Kidney (tissue), 14 donors: ENCODE data around the gene LDLRAD4. TPM values are rescaled to one million over a fixed set of nuclear protein-coding genes. Genes with fewer than 3 reads are reported as not detected.

Experiments used
- DNase-seq, 5 donors: peaks; one replicate each; pipeline ENCODE4 v3.0.0-alpha.2; 2013 to 2020
- FAIRE-seq: peaks from 2 replicates; lab custom pipeline; 2012; peaks lifted over from hg19 to GRCh38; lab: Jason Lieb, UNC
- H3K27ac ChIP-seq, 2 donors: one replicate each; pipeline ENCODE4 v1.7.0; 2013; ENCODE audit warnings: low read depth in 2 of 2, low read length in 2 of 2, inconsistent platforms in 1 of 2
- H3K27me3 ChIP-seq: one replicate; pipeline ENCODE4 v1.7.1; 2013; ENCODE audit warnings: low read length, inconsistent platforms; ENCODE audit not compliant: control insufficient read depth, insufficient read depth
- H3K36me3 ChIP-seq, 3 donors: one replicate each; pipeline versions ENCODE4 v1.7.0 to v1.7.1; 2013; ENCODE audit warnings: low read length in 3 of 3, control low read depth in 1 of 3, inconsistent platforms in 1 of 3; ENCODE audit not compliant: insufficient read depth in 3 of 3, control insufficient read depth in 2 of 3
- H3K4me1 ChIP-seq, 3 donors: one replicate each; pipeline versions ENCODE4 v1.7.0 to v1.7.1; 2013; ENCODE audit warnings: low read length in 3 of 3, inconsistent platforms in 1 of 3, low read depth in 1 of 3; ENCODE audit not compliant: control insufficient read depth in 2 of 3, insufficient read depth in 2 of 3
- H3K4me3 ChIP-seq, 3 donors: one replicate each; pipeline versions ENCODE4 v1.7.0 to v1.8.1; 2013; ENCODE audit warnings: low read length in 3 of 3, control low read depth in 1 of 3, inconsistent platforms in 1 of 3
- H3K9ac ChIP-seq, 3 donors: one replicate each; pipeline versions ENCODE4 v1.7.0 to v1.7.1; 2013; ENCODE audit warnings: low read length in 3 of 3, control low read depth in 1 of 3, inconsistent platforms in 1 of 3
- H3K9me3 ChIP-seq, 3 donors: one replicate each; pipeline versions ENCODE4 v1.7.0 to v1.7.1; 2013; ENCODE audit warnings: low read length in 3 of 3, control low read depth in 1 of 3, inconsistent platforms in 1 of 3; ENCODE audit not compliant: control insufficient read depth in 2 of 3, insufficient read depth in 1 of 3
- intact Hi-C: fragments of 100-400 bp; cut with DNase I; formaldehyde crosslinking; loops from one replicate; pipeline ENCODE4 v1.11.1; 2022
- polyA plus RNA-seq: library from polyadenylated mRNA; stranded (reverse); fragments of 350-450 nt; fragmentation: Illumina TruSeq; extraction: RNeasy Lipid Tissue Mini Kit (QIAGEN cat#74804); gene quantifications from one replicate; pipeline ENCODE4 v1.2.3, GENCODE V29; 2014; ENCODE audit warnings: low read depth, low replicate concordance; ENCODE audit not compliant: insufficient read depth
- total RNA-seq: library from RNA; stranded (reverse); fragmentation: NEBNext Ultra II Directional; extraction: Animal tissue kit (Norgen Biotek cat#: 25700); gene quantifications from one replicate; pipeline ENCODE4 v1.2.1, GENCODE V29; 2021
- TF ChIP-seq, protein P1 (sequence below): IDR thresholded peaks from 3 replicates; pipeline ENCODE4 v1.5.1; 2012; ENCODE audit warnings: mild to moderate bottlenecking, moderate library complexity, borderline replicate concordance; ENCODE audit not compliant: insufficient read depth; ENCODE audit errors: extremely low read depth
- donor health status: control.
- donor health status: control.
- donor health status: control.
- donor health status: control.
- donor health status: control.
- donor health status: DM: yes; HTN: yes; CAD: no.
- donor health status: Normal renal cell carcinoma (clear cell type).

The LDLRAD4 gene
- total and polyA plus RNA-seq, 2 donors from 2014 or later: 2.3 to 42.3 TPM

GRCh38 chr18:13243363-13243762 lies 24.8 kb downstream of the LDLRAD4 start:
- TF ChIP-seq, protein P1, sequence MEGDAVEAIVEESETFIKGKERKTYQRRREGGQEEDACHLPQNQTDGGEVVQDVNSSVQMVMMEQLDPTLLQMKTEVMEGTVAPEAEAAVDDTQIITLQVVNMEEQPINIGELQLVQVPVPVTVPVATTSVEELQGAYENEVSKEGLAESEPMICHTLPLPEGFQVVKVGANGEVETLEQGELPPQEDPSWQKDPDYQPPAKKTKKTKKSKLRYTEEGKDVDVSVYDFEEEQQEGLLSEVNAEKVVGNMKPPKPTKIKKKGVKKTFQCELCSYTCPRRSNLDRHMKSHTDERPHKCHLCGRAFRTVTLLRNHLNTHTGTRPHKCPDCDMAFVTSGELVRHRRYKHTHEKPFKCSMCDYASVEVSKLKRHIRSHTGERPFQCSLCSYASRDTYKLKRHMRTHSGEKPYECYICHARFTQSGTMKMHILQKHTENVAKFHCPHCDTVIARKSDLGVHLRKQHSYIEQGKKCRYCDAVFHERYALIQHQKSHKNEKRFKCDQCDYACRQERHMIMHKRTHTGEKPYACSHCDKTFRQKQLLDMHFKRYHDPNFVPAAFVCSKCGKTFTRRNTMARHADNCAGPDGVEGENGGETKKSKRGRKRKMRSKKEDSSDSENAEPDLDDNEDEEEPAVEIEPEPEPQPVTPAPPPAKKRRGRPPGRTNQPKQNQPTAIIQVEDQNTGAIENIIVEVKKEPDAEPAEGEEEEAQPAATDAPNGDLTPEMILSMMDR: no peak
- Histone ChIP-seq H3K4me1 (no peaks in the 10 kb centered on the region), H3K4me3 (no peak overlapping the region), H3K27ac (no peak overlapping the region), H3K9me3 (no peaks in the 10 kb centered on the region), H3K9ac (no peak overlapping the region), H3K36me3 (no peaks in the 10 kb centered on the region), H3K27me3 (no peaks in the 10 kb centered on the region)
- DNase-seq: peak in 1 of 5 donors; percentile 18
- no peak for FAIRE-seq
- intact Hi-C loops: no loop called here

DNA sequence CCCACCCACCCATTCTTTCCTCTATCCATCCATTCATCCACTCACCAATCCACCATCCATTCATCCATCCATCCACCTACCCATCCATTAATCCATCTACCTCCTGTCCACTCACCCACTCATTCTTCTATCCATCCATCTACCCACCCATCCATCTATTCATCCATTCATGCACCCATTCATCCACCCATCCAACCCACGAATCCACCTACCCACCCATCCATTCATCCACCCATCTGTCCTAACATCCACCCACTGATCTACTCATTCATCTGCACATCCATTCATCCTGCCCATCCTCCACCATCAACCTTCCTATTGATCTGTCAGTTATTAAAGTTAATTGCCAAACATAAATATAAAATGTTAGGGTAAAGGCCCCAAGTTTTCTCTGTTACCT lies 25.6 kb downstream of the LDLRAD4 start:
- no peak for FAIRE-seq
- intact Hi-C loops: no loop called here
- TF ChIP-seq, protein P1: no peak
- Histone ChIP-seq H3K9me3 (no peaks in the 10 kb centered on the region), H3K27ac (no peak overlapping the region), H3K27me3 (no peaks in the 10 kb centered on the region), H3K4me3 (no peak overlapping the region), H3K4me1 (no peaks in the 10 kb centered on the region), H3K36me3 (no peaks in the 10 kb centered on the region), H3K9ac (no peak overlapping the region)
- no peak for DNase-seq

GRCh38 chr18:13245481-13246000 lies 27.0 kb downstream of the LDLRAD4 start:
- no peaks in the 10 kb centered on the region for H3K27me3 ChIP-seq
- peak in 1 of 5 donors; percentile 5 for DNase-seq
- H3K27ac ChIP-seq: no peak overlapping the region
- no peaks in the 10 kb centered on the region for H3K9me3 ChIP-seq
- TF ChIP-seq, protein P1: no peak
- intact Hi-C loops: no loop called here
- no peak overlapping the region for H3K4me3 ChIP-seq
- H3K36me3 ChIP-seq: no peaks in the 10 kb centered on the region
- FAIRE-seq: no peak
- H3K9ac ChIP-seq: no peak overlapping the region
- H3K4me1 ChIP-seq: no peaks in the 10 kb centered on the region

GRCh38 chr18:13246121-13246520 lies 27.6 kb downstream of the LDLRAD4 start:
- H3K4me1 ChIP-seq: no peaks in the 10 kb centered on the region
- H3K4me3 ChIP-seq: no peak overlapping the region
- FAIRE-seq: no peak
- TF ChIP-seq, protein P1: no peak
- no peak overlapping the region for H3K27ac ChIP-seq
- no peaks in the 10 kb centered on the region for H3K9me3 ChIP-seq
- no peak for DNase-seq
- intact Hi-C loops: no loop called here
- no peaks in the 10 kb centered on the region for H3K27me3 ChIP-seq
- H3K9ac ChIP-seq: no peak overlapping the region
- no peaks in the 10 kb centered on the region for H3K36me3 ChIP-seq
